ENCODE results near the gene JPH3.

The JPH3 gene

DNA sequence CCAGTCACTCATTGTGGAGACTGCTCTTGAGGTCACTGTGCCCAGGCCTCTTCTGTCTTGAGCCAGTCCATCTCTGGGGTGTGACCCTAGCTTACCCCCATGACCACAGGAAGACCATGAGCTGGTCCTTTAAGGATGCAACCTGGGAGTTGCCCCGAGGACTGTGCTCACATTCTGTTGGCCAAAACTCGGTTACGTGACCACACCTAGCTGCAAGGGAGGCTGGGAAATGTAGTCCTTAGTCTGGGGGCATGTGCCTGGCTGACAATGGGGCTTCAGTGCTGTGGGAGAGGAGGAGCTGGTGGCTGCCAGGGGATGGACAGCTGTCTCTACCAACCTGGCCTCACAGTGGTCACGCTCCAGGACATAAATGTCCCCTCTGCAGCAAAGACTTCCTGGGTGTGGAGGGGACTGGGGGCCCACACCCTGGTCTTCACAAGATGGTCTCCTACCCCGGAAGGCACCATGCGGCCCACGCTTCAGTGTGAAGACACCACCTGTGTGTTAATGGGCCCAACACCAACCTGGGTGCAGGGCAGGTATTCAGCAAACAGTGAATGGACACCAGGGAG lies 55.4 kb downstream of the JPH3 start:
- TF ChIP-seq, protein P1, sequence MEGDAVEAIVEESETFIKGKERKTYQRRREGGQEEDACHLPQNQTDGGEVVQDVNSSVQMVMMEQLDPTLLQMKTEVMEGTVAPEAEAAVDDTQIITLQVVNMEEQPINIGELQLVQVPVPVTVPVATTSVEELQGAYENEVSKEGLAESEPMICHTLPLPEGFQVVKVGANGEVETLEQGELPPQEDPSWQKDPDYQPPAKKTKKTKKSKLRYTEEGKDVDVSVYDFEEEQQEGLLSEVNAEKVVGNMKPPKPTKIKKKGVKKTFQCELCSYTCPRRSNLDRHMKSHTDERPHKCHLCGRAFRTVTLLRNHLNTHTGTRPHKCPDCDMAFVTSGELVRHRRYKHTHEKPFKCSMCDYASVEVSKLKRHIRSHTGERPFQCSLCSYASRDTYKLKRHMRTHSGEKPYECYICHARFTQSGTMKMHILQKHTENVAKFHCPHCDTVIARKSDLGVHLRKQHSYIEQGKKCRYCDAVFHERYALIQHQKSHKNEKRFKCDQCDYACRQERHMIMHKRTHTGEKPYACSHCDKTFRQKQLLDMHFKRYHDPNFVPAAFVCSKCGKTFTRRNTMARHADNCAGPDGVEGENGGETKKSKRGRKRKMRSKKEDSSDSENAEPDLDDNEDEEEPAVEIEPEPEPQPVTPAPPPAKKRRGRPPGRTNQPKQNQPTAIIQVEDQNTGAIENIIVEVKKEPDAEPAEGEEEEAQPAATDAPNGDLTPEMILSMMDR (IDR thresholded peaks at IDR 0.05): no peak
- no peak overlapping the region for H3K4me3 Mint-ChIP-seq
- H3K36me3 Mint-ChIP-seq (ENCODE audit: low read depth): no peaks in the 10 kb centered on the region
- H3K27me3 Mint-ChIP-seq (ENCODE audit: low read depth, poor library complexity): peaks cover 15% of the 10 kb centered on the region
- no peak overlapping the region for H3K27ac Mint-ChIP-seq
- H3K9me3 Mint-ChIP-seq: peaks cover 4% of the 10 kb centered on the region
- peaks cover 21% of the 10 kb centered on the region for H3K4me1 Mint-ChIP-seq
- no peak for DNase-seq

DNA sequence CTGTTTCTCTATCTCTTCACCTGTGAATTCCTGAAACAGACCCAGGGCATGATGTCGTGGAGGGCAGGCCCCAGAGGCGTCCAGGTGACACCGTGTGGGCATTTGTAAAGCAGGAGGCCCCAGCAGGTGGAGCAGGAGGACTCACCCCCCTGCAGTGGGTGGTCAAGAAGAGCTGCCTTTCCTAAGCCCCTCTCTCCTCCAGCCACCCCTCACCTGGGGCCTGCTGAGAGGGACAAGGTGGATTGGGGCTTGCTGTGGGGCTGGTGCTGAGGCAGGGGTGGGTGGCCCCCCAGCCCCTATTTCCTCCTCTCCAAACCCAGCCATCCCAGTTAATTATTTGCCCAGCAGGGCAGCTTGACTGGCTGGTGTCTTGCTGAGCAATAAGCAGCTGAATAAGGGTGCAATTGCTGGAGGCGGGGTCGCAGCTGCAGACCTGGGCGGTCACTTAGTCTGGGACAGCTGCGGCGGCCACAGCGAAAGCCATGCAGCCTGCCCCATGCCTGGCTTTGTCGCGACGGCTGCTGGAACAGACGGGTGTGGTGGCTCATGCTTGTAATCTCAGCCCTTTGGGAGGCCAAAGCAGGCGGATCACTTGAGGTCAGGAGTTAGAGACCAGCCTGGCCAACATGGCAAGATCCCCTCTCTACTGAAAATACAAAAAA lies 56.4 kb downstream of the JPH3 start:
- H3K27me3 Mint-ChIP-seq (ENCODE audit: low read depth, poor library complexity): peaks cover 22% of the 10 kb centered on the region
- peaks cover 21% of the 10 kb centered on the region for H3K4me1 Mint-ChIP-seq
- peak overlapping the region; percentile 54 for H3K27ac Mint-ChIP-seq
- H3K36me3 Mint-ChIP-seq (ENCODE audit: low read depth): no peaks in the 10 kb centered on the region
- H3K9me3 Mint-ChIP-seq: peaks cover 4% of the 10 kb centered on the region
- no peak overlapping the region for H3K4me3 Mint-ChIP-seq
- no peak for DNase-seq
- TF ChIP-seq, protein P1 (IDR thresholded peaks at IDR 0.05): no peak

DNA sequence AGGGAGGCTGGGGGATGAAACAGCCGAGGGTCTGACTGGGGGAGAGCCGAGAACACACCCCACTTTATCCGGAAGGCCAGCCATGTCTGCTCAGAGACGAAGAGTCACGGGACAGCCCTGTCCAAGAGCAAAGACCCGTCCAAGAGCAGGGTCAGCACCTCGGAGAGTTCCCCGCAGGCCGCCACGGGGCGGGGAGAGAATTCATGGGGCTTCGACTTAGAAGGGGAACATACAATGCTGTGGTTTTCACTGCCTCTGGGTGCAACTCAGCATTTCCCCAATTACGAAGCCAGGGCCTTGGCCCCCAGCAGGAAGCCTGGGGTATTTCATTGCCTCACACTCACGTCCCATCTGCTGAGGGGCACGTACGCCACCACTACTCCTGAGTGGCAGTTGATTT lies 59.3 kb downstream of the JPH3 start:
- Mint-ChIP-seq H3K36me3 (ENCODE audit: low read depth) (no peaks in the 10 kb centered on the region), H3K9me3 (peaks cover 4% of the 10 kb centered on the region), H3K4me1 (peaks cover 8% of the 10 kb centered on the region), H3K27me3 (ENCODE audit: low read depth, poor library complexity) (peaks cover 22% of the 10 kb centered on the region), H3K4me3 (no peak overlapping the region), H3K27ac (no peak overlapping the region)
- DNase-seq: peak; percentile 89
- TF ChIP-seq, protein P1 (IDR thresholded peaks at IDR 0.05): peak; percentile 10

DNA sequence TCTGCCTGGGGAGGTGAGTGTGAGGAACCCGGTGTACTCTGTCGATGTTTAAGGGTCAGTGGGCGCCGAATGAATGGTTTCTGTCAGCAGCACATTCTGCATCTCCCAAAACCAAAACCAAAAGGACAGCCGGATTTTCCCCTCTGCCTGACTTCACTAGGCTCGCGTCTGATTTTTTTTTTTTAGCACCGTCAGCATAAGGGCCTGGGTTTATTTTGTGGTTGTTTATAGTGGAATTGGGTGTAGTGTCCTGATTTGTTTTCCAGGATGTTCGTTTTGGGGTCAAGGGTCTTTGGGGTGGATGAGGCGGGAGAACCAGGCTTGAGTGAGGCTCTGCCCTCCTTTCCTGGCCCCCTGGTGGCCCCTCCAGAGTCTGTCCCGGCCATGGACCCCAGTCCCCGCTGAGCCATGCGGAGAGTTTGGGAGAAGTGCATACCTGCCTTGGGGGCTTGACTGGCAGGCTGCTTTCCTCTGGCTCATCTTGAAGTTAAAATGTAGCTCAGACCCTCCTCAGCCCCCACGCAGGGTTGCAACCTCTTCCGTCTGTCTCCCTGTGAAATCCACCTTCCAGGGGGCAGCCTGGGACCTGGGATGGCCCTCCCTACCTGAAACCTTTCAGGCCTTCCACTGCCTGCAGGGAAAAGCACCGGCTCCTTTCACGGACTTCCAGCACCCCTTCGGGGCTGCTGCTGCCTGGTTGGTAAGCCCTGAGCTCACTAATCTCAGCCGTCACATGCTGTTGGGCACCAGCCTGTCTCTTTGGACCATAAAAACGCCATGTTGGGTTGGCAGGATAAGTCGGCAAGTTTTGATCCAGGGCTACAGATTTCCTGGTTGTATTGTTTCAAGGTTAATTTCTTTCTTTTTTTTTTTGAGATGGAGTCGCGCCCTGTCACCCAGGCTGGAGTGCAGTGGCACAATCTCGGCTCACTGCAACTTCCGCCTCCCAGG lies 60.2 kb downstream of the JPH3 start:
- Mint-ChIP-seq H3K4me1 (no peaks in the 10 kb centered on the region), H3K27me3 (ENCODE audit: low read depth, poor library complexity) (peaks cover 22% of the 10 kb centered on the region), H3K36me3 (ENCODE audit: low read depth) (no peaks in the 10 kb centered on the region), H3K9me3 (no peaks in the 10 kb centered on the region), H3K27ac (no peak overlapping the region), H3K4me3 (no peak overlapping the region)
- TF ChIP-seq, protein P1 (IDR thresholded peaks at IDR 0.05): no peak
- DNase-seq: no peak

DNA sequence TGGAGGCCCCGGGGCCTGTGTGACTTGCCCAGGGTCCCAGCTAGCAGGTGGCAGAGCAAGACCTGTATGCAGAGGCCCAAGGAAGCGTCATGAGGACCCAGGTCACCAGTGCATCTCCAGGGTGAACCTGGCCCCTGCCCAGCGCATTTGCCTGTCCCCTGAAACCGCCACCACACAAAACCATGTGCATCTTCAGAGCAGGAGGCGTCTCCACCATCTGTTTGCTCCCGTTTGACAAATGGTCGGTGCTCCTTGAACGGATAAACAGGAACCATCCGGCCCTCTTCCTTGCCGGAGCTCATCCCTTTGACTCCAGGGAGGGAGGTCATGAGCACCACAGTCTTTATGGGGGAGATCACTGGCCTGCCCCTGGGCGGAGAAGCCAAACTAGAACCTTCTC lies 62.5 kb downstream of the JPH3 start:
- H3K4me3 Mint-ChIP-seq: no peak overlapping the region
- TF ChIP-seq, protein P1 (IDR thresholded peaks at IDR 0.05): no peak
- H3K27ac Mint-ChIP-seq: no peak overlapping the region
- H3K9me3 Mint-ChIP-seq: no peaks in the 10 kb centered on the region
- H3K4me1 Mint-ChIP-seq: no peaks in the 10 kb centered on the region
- no peaks in the 10 kb centered on the region for H3K36me3 Mint-ChIP-seq (ENCODE audit: low read depth)
- DNase-seq: no peak
- peaks cover 17% of the 10 kb centered on the region for H3K27me3 Mint-ChIP-seq (ENCODE audit: low read depth, poor library complexity)
